Muscle of arm (tissue), 12 donors: Measurements from ENCODE around the gene PATZ1. TPM values are rescaled to one million over a fixed set of nuclear protein-coding genes. Genes with fewer than 3 reads are reported as not detected.
A peak's percentile ranks its signal among the peaks of the same experiment; 100 is the strongest.
"Not testable (repeated sequence)": the region's sequence is repeated elsewhere in the genome, so short reads cannot be mapped to it uniquely, and the experiment has no call there.

ENCODE experiments used
- DNase-seq: peaks from one replicate; pipeline ENCODE4 v3.0.0-alpha.2; 2013
- polyA plus RNA-seq, 12 donors: library from polyadenylated mRNA; unstranded; fragments of 120-200 nt; gene quantifications; one replicate each; pipeline ENCODE4 v1.2.1, GENCODE V29; 2013; ENCODE audit not compliant: insufficient read length in 12 of 12

The PATZ1 gene
- polyA plus RNA-seq, 12 donors = 19.9 to 30.4 (median 22.2) TPM; not detected in 1

GRCh38 chr22:31323578-31324550, 22.3 kb downstream of the PATZ1 start:
- DNase-seq = no peak

- DNase-seq = no peak
Measured at GRCh38 chr22:31321421-31321820, 24.7 kb downstream of the PATZ1 start.

- DNase-seq = not testable (repeated sequence)
Measured at GRCh38 chr22:31314220-31314619, 31.9 kb downstream of the PATZ1 start.

GRCh38 chr22:31313366-31314147, 32.6 kb downstream of the PATZ1 start:
- DNase-seq = peak; percentile 59

GRCh38 chr22:31308181-31308580, 38.0 kb downstream of the PATZ1 start:
- DNase-seq = no peak

GRCh38 chr22:31305194-31305593, 41.0 kb downstream of the PATZ1 start:
- DNase-seq = no peak

GRCh38 chr22:31302537-31302936, 43.6 kb downstream of the PATZ1 start:
- no peak for DNase-seq

GRCh38 chr22:31302006-31302405, 44.1 kb downstream of the PATZ1 start:
- DNase-seq = no peak

- no peak for DNase-seq
Measured at GRCh38 chr22:31300896-31301295, 45.2 kb downstream of the PATZ1 start.

GRCh38 chr22:31295831-31296657, 50.1 kb downstream of the PATZ1 start:
- DNase-seq = no peak

GRCh38 chr22:31295360-31295759, 50.8 kb downstream of the PATZ1 start:
- DNase-seq = no peak

- peak; percentile 76 for DNase-seq
Measured at GRCh38 chr22:31292236-31292989, 53.7 kb downstream of the PATZ1 start, which contains the start of gene PIK3IP1. Gene PIK3IP1 (minus strand): TSS chr22:31292488. CDS start chr22:31292344, 144 bp downstream.

GRCh38 chr22:31291481-31292235, 54.5 kb downstream of the PATZ1 start:
- no peak for DNase-seq

- peak; percentile 87 for DNase-seq
Measured at GRCh38 chr22:31290494-31291471, 55.4 kb downstream of the PATZ1 start.

- no peak for DNase-seq
Measured at GRCh38 chr22:31289344-31289743, 56.8 kb downstream of the PATZ1 start.

GRCh38 chr22:31288496-31289240, 57.5 kb downstream of the PATZ1 start:
- no peak for DNase-seq

- no peak for DNase-seq
Measured at GRCh38 chr22:31287818-31288495, 58.2 kb downstream of the PATZ1 start.
